GM19468 (cell line): Measurements from ENCODE around the gene OTUD7B.
A peak's percentile ranks its signal among the peaks of the same experiment; 100 is the strongest.
"Not testable (repeated sequence)": the region's sequence is repeated elsewhere in the genome, so short reads cannot be mapped to it uniquely, and the experiment has no call there.

Source experiments
- ATAC-seq: cut with Tn5 transposase; IDR thresholded peaks from one replicate; pipeline ENCODE4 v1.9.1; 2021; ENCODE audit warnings: mild to moderate bottlenecking, moderate library complexity, moderate number of reproducible peaks; ENCODE audit not compliant: unreplicated experiment; ENCODE audit errors: extremely low read depth

The OTUD7B gene

DNA sequence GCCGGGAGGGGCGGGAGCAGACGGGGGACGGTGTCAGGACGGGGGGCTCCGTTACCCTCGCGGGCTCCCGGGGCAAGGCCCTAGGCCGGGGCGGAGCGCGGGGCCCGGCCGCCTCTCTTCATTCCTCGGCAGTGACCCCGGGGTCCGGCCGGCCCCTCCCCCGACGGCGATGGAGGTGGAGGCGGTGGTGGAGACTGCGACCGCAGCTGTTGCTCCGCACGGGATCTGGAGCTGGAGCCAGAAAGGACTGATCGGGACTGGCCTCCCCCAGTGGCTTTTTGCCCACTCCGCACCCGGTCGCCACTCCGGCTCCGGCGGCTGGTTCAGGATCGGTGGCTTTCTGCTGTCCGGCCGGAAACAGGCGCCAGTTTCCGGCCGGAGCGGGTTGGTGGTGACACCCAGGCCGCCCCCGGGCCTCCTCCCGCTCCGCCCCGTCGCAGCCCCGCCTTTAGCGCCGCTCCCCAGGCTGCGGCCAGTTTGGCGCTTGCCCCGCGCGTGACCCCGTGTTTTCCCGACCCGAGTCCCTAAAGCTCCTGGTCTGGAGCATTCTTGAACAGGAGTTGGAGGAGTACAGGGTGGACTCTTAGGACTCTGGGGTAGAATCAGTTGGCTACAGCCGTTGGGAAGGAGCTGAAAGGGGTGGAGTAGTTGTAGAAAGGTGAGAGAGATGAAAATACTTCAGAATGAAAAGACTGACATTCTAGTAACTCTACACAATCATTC, at the start of gene OTUD7B:
Gene OTUD7B (minus strand): TSS at position 334 of the 723 bp plus-strand sequence. CDS start 33,216 bp downstream, outside the sequence.
- ATAC-seq, result peak; percentile 64

DNA sequence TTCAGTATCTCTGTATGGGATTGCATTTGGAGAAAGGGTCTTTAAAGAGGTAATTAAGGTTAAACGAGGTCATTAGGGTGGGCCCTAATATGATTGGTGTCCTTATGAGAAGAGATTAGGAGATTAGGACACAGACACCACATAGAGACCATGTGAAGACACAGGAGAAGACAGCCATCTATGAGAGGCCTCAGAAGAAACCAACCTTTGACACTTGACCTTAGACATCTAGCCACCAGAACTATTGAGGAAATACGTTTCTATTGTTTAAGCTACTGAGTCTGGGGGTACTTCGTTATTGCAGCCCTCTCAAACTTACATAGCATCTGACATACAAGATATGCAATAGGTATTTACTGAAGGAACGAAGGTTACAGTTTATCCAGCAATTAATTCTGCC, 49.7 kb upstream of the OTUD7B start:
- no peak for ATAC-seq

GRCh38 chr1:150056407-150056806, 45.9 kb upstream of the OTUD7B start:
- ATAC-seq, result no peak

DNA sequence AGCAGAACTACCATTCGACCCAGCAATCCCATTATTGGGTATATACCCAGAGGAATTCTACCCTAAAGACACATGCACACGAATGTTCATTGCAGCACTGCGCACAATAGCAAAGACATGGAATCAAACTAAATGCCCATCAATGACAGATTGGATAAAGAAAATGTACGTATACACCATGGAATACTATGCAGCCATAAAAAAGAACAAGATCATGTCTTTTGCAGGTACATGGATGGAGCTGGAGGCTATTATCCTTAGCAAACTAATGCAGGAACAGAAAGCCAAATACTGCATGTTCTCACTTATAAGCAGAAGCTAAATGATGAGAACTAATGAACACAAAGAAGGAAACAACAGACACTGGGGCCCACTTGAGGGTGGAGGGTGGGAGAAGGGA, 45.0 kb upstream of the OTUD7B start:
- not testable (repeated sequence) for ATAC-seq

DNA sequence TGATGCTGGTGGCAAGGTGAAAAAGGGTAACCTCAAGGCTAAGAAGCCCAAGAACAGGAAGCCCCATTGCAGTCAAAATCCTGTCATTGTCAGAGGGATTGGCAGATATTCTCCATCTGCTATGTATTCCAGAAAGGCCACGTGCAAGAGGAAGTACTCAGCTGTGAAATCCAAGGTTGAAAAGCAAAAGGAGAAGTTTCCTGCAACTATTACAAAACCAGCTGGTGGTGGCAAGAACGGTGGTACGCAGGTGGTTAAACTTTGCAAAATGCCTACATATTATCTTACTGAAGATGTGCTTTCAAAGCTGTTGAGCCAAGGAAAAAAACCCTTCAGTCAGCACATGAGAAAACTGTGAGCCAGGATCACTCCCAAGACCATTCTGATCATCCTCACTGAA, 43.4 kb upstream of the OTUD7B start:
- no peak for ATAC-seq

DNA sequence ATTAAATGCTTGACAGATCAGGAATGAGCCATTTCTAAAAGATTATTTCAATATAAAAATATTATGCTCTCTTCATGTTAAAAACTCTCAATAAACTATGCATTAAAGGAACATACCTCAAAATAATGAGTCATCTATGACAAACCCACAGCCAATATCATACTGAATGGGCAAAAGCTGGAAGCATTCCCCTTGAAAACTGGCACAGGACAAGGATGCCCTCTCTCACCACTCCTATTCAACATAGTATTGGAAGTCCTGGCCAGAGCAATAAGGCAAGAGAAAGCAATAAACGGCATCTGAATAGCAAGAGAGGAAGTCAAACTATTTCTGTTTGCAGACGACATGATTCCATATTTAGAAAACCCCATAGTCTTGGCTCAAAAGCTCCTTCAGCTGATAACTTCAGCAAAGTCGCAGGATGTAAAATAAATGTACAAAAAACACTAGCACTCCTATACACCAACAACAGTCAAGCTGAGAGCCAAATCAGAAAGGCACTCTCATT, 41.4 kb upstream of the OTUD7B start:
- not testable (repeated sequence) for ATAC-seq

- no peak for ATAC-seq
These were observed 40.5 kb upstream of the OTUD7B start for GRCh38 chr1:150051089-150051373.

DNA sequence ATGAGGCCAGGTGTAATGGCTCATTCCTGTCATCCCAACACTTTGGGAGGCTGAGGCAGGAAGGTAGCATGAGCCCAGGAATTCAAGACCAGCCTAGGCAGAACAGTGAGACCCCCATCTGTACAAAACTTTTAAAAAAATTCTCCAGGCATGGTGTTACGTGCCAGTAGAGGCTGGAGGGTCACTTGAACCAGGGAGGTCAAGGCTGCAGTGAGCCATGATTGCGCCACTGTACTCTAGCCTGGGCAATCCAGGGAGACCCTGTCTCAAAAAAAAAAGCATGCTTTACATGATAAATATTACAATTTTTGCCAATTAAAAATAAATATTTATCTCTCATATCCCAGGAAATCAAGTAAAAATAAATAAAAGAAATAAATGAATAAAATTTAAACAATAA, 39.4 kb upstream of the OTUD7B start:
- ATAC-seq, result no peak

DNA sequence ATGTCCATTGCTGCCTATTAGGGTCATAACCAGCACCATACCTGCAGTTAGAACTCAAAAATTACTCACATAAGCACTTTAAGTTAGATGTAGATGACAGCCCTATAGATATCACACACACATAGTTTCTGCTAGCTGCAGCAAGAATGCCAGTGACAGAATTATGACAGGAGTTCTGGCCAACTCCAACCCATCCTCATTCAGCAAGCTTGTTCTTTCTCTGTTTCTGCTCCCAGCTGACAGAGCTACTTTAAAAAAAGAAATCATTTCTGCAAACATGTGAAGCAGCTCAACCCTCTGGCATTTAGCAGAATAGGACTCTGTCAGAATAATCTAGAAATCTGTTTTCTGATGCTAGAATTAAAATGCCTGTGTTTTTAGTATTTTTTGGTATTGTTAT, 23.8 kb upstream of the OTUD7B start:
- no peak for ATAC-seq

GRCh38 chr1:150028322-150028721, 17.8 kb upstream of the OTUD7B start:
- no peak for ATAC-seq

DNA sequence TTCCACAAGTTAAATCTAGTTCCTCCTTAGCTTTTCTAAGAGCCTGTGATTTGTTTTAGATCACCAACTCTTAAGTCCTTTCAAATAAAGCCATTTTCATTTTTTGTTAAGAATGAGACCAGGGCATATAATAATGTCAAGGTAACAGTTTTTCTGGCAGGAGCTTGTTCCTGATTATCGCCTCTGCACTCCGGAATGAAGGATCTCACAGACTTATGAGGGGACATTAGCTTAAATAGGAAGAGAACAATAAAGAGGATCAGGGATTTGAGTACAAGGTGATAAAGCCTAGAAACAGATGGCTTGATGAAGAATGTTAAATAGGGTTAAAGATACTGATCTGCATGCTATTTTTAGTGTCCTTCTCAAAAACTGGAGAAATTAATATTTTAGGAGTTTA, 13.6 kb upstream of the OTUD7B start:
- ATAC-seq, result no peak

DNA sequence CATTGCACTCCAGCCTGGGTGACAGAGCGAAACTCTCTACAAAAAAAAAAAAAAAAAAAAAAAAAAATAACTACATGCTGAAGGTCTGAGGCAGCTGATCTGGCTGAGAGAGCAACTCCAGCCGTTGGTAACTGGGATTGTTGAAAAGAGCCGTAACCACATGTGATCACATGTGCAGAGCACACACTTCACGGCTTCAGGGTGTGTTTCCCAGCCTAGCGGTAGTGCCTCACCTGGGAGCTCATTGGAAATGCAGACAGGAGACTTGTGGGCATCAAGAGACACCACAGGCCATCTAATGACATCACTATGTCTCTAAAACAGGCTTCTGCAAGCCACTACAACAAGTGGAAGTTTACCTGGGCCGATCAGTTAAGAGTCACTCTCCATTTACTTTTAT, 11.8 kb upstream of the OTUD7B start:
- ATAC-seq, result no peak

DNA sequence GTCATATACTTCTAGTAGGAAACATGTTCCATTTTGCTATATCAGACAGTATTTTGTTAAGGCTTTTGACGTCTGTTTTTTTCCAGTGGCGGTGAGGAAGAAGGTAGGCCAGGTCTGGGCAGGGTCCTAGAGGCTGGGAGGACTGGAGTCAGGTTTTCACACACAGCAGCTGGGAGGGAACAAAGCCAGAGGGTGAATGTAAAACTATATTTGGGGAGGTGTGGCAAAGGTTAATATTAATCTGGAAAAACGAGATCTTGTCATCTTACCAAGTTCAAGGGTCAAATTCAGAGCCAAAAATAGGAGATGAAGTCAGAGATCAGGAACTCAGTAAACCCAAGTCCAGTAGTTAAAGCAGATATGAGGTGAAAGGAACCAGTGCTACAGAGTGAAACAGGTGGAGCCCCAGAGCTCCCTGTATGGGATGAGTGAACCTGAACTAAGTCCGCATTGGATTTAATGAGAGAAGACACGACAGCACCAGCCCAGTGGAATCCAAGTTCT, 10.7 kb upstream of the OTUD7B start:
- no peak for ATAC-seq

- no peak for ATAC-seq
These were observed 10.2 kb upstream of the OTUD7B start for GRCh38 chr1:150020711-150021110.

- ATAC-seq, result no peak
These were observed 7.6 kb upstream of the OTUD7B start for GRCh38 chr1:150018165-150018564.

- no peak for ATAC-seq
These were observed 6.8 kb upstream of the OTUD7B start for GRCh38 chr1:150017206-150017750.

DNA sequence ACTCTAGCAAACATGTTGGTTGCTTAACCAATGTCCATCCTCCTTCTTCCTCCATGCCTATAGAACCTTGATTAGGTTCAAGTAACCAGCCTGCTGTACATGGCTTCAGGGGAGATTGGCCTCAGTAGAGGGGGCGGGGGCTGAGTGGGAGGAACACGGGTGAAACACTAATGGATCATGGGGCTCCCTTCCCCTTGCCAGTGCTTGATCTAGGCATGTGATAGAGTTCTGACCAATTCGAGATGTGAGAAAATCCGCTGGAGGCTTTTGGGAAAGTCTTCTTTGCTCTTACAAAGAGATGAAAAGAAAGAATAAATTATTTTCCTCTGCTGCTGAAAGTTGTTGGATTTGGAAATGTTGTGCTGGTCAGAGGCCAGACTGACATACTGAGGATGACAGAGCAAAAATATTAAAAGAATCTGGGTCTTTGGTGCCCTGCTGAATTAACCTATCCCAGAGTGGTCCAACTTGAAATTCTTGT, 5.2 kb upstream of the OTUD7B start:
- ATAC-seq, result no peak

GRCh38 chr1:150012611-150013010, 2.1 kb upstream of the OTUD7B start:
- ATAC-seq, result no peak

GRCh38 chr1:150009604-150010392, 728 bp downstream of the OTUD7B start:
- no peak for ATAC-seq

DNA sequence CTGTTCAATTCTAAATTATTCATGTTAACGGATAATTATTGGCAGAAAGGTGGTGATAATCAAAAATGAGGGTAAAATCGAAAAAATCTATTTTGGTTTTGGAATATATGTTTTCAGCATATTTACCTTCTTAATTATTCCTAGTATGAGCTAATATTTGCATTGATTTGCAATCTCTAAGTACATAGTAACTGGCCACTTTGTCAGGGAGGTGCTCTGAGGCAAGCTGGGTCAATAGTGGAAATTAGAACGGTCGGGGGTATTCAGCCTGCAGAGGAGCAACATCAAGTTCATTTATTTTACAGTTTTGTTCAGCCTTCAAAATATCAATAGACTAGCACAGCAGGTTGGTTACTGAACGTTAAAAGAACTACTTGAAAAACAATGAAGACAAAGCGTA, 1.8 kb downstream of the OTUD7B start:
- no peak for ATAC-seq

DNA sequence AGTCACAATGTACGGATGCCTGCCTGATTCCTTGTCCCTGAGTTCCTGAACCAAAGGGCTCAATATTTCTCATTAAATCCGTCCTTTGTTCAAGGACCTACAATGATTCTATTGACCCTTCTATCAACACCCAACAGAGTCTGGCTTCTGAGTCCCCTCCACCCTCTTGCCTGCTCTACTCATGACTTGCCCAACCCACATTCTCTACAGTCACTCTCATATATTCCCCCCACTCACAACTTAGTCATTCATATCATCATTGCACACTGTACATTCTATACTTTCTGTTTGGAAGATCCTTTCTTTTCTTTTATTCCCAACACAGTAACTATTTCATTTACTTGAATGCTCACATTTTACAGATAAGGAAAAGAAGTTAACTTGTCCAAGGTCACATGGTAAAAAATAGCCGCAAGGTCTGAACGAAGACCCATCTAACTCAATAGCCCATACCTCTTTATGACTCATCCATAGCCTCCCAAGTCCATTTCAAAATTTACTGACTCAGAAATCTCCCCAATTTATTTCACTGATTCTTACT, 3.6 kb downstream of the OTUD7B start:
- no peak for ATAC-seq
